ENCODE data around the gene KNDC1.

Gene KNDC1

GRCh38 chr10:133123746-133124356 lies 36.2 kb upstream of the KNDC1 start:
- H2AK5ac ChIP-seq (ENCODE audit: low read depth, low read length): peak overlapping the region; percentile 79
- no peak overlapping the region for H3K23ac ChIP-seq (ENCODE audit: low read depth, low read length, poor library complexity)
- peak overlapping the region; percentile 57 for H3K18ac ChIP-seq (ENCODE audit: low read length)
- WGBS, 2 donors (ENCODE audit: extremely low coverage in 2 of 2, insufficient read length in 2 of 2, insufficient replicate concordance in 1 of 2): no CpG with 5 or more reads among the region's 23 CpGs
- H3K4me3 ChIP-seq (ENCODE audit: low read length in 2 of 2): no peak overlapping the region
- peak overlapping the region; percentile 54 for H2BK5ac ChIP-seq (ENCODE audit: low read length)
- peak overlapping the region; percentile 94 for H2BK12ac ChIP-seq (ENCODE audit: low read length)
- no peak overlapping the region for H4K8ac ChIP-seq (ENCODE audit: low read depth, low read length)
- peaks cover 0 to 12% (median 12%) of the 10 kb centered on the region in 3 experiments for H3K27me3 ChIP-seq (ENCODE audit: control insufficient read depth in 3 of 3, insufficient read depth in 3 of 3, low read depth in 1 of 3, low read length in 3 of 3)
- no peak overlapping the region for H2BK120ac ChIP-seq (ENCODE audit: low read depth, low read length)
- H3K9me3 ChIP-seq (replicated peaks in 1 of 2; ENCODE audit: control insufficient read depth in 2 of 2, insufficient read depth in 1 of 2, low read depth in 1 of 2, low read length in 2 of 2): peaks cover 0 to 14% of the 10 kb centered on the region in 2 donors
- H3K36me3 ChIP-seq (replicated peaks in 1 of 2; ENCODE audit: control insufficient read depth in 2 of 2, insufficient read depth in 2 of 2, low read length in 2 of 2): no peaks in the 10 kb centered on the region
- no peak for DNase-seq (ENCODE audit: low spot score)
- H3K14ac ChIP-seq (ENCODE audit: low read length): peak overlapping the region; percentile 94
- H3K27ac ChIP-seq (replicated peaks; ENCODE audit: low read length): no peak overlapping the region
- H3K79me1 ChIP-seq (ENCODE audit: low read depth, low read length): peaks cover 3% of the 10 kb centered on the region
- H4K91ac ChIP-seq (ENCODE audit: low read depth, low read length, poor library complexity): no peak overlapping the region
- H3K9ac ChIP-seq (ENCODE audit: low read depth, low read length, poor library complexity): peak overlapping the region; percentile 64
- H3K4me2 ChIP-seq (ENCODE audit: insufficient read depth, low read length, poor library complexity, severe bottlenecking): no peak overlapping the region
- peaks cover 0 to 4% of the 10 kb centered on the region in 2 donors for H3K4me1 ChIP-seq (ENCODE audit: control insufficient read depth in 2 of 2, insufficient read depth in 1 of 2, low read depth in 1 of 2, low read length in 2 of 2)
- no peak overlapping the region for H3K4ac ChIP-seq (ENCODE audit: low read length)
- H2AFZ ChIP-seq (ENCODE audit: low read length): no peak overlapping the region
- H2BK15ac ChIP-seq (ENCODE audit: low read length): peak overlapping the region; percentile 93

GRCh38 chr10:133124357-133125211 lies 35.4 kb upstream of the KNDC1 start:
- peaks cover 3% of the 10 kb centered on the region for H3K79me1 ChIP-seq (ENCODE audit: low read depth, low read length)
- H3K4ac ChIP-seq (ENCODE audit: low read length): no peak overlapping the region
- peaks cover 0 to 4% of the 10 kb centered on the region in 2 donors for H3K4me1 ChIP-seq (ENCODE audit: control insufficient read depth in 2 of 2, insufficient read depth in 1 of 2, low read depth in 1 of 2, low read length in 2 of 2)
- H3K4me2 ChIP-seq (ENCODE audit: insufficient read depth, low read length, poor library complexity, severe bottlenecking): peak overlapping the region; percentile 25
- H3K14ac ChIP-seq (ENCODE audit: low read length): peak overlapping the region; percentile 94
- no peak overlapping the region for H4K8ac ChIP-seq (ENCODE audit: low read depth, low read length)
- no peak overlapping the region for H2BK120ac ChIP-seq (ENCODE audit: low read depth, low read length)
- H3K4me3 ChIP-seq (ENCODE audit: low read length in 2 of 2): no peak overlapping the region
- peak overlapping the region; percentile 94 for H3K18ac ChIP-seq (ENCODE audit: low read length)
- DNase-seq (ENCODE audit: low spot score): peak; percentile 56
- no CpG with 5 or more reads among the region's 58 CpGs for WGBS, 2 donors (ENCODE audit: extremely low coverage in 2 of 2, insufficient read length in 2 of 2, insufficient replicate concordance in 1 of 2)
- H3K23ac ChIP-seq (ENCODE audit: low read depth, low read length, poor library complexity): no peak overlapping the region
- H2BK15ac ChIP-seq (ENCODE audit: low read length): peak overlapping the region; percentile 93
- H3K36me3 ChIP-seq (replicated peaks in 1 of 2; ENCODE audit: control insufficient read depth in 2 of 2, insufficient read depth in 2 of 2, low read length in 2 of 2): no peaks in the 10 kb centered on the region
- peaks cover 0 to 12% (median 12%) of the 10 kb centered on the region in 3 experiments for H3K27me3 ChIP-seq (ENCODE audit: control insufficient read depth in 3 of 3, insufficient read depth in 3 of 3, low read depth in 1 of 3, low read length in 3 of 3)
- H2AFZ ChIP-seq (ENCODE audit: low read length): no peak overlapping the region
- H3K9ac ChIP-seq (ENCODE audit: low read depth, low read length, poor library complexity): no peak overlapping the region
- peak overlapping the region; percentile 54 for H2BK5ac ChIP-seq (ENCODE audit: low read length)
- no peak overlapping the region for H2BK12ac ChIP-seq (ENCODE audit: low read length)
- no peak overlapping the region for H3K27ac ChIP-seq (replicated peaks; ENCODE audit: low read length)
- H2AK5ac ChIP-seq (ENCODE audit: low read depth, low read length): no peak overlapping the region
- H3K9me3 ChIP-seq (replicated peaks in 1 of 2; ENCODE audit: control insufficient read depth in 2 of 2, insufficient read depth in 1 of 2, low read depth in 1 of 2, low read length in 2 of 2): peaks cover 0 to 14% of the 10 kb centered on the region in 2 donors
- H4K91ac ChIP-seq (ENCODE audit: low read depth, low read length, poor library complexity): no peak overlapping the region

- H4K91ac ChIP-seq (ENCODE audit: low read depth, low read length, poor library complexity): no peak overlapping the region
- no peak overlapping the region for H2BK120ac ChIP-seq (ENCODE audit: low read depth, low read length)
- no peak overlapping the region for H3K14ac ChIP-seq (ENCODE audit: low read length)
- H3K4ac ChIP-seq (ENCODE audit: low read length): no peak overlapping the region
- no peak overlapping the region for H3K4me2 ChIP-seq (ENCODE audit: insufficient read depth, low read length, poor library complexity, severe bottlenecking)
- no peak overlapping the region for H2AFZ ChIP-seq (ENCODE audit: low read length)
- H3K18ac ChIP-seq (ENCODE audit: low read length): no peak overlapping the region
- H2BK15ac ChIP-seq (ENCODE audit: low read length): no peak overlapping the region
- no peak overlapping the region for H4K8ac ChIP-seq (ENCODE audit: low read depth, low read length)
- peaks cover 0 to 12% (median 12%) of the 10 kb centered on the region in 3 experiments for H3K27me3 ChIP-seq (ENCODE audit: control insufficient read depth in 3 of 3, insufficient read depth in 3 of 3, low read depth in 1 of 3, low read length in 3 of 3)
- peaks cover 4 to 5% of the 10 kb centered on the region in 2 donors for H3K4me1 ChIP-seq (ENCODE audit: control insufficient read depth in 2 of 2, insufficient read depth in 1 of 2, low read depth in 1 of 2, low read length in 2 of 2)
- DNase-seq (ENCODE audit: low spot score): no peak
- no peak overlapping the region for H3K23ac ChIP-seq (ENCODE audit: low read depth, low read length, poor library complexity)
- H2AK5ac ChIP-seq (ENCODE audit: low read depth, low read length): no peak overlapping the region
- H2BK12ac ChIP-seq (ENCODE audit: low read length): no peak overlapping the region
- H2BK5ac ChIP-seq (ENCODE audit: low read length): no peak overlapping the region
- no CpG with 5 or more reads among the region's 9 CpGs for WGBS, 2 donors (ENCODE audit: extremely low coverage in 2 of 2, insufficient read length in 2 of 2, insufficient replicate concordance in 1 of 2)
- H3K27ac ChIP-seq (replicated peaks; ENCODE audit: low read length): no peak overlapping the region
- H3K79me1 ChIP-seq (ENCODE audit: low read depth, low read length): peaks cover 3% of the 10 kb centered on the region
- no peak overlapping the region for H3K9ac ChIP-seq (ENCODE audit: low read depth, low read length, poor library complexity)
- peaks cover 0 to 14% of the 10 kb centered on the region in 2 donors for H3K9me3 ChIP-seq (replicated peaks in 1 of 2; ENCODE audit: control insufficient read depth in 2 of 2, insufficient read depth in 1 of 2, low read depth in 1 of 2, low read length in 2 of 2)
- no peak overlapping the region for H3K4me3 ChIP-seq (ENCODE audit: low read length in 2 of 2)
- no peaks in the 10 kb centered on the region for H3K36me3 ChIP-seq (replicated peaks in 1 of 2; ENCODE audit: control insufficient read depth in 2 of 2, insufficient read depth in 2 of 2, low read length in 2 of 2)
Measured at GRCh38 chr10:133125901-133126300, 34.1 kb upstream of the KNDC1 start.

Data from neuronal stem cell (in vitro differentiated cells).